Activated naive CD8-positive, alpha-beta T cell treated with anti-CD3 and anti-CD28 coated beads, Interleukin-2, amount 50 U/mL, for 24 hours (primary cell): ENCODE data around the gene PLCH1.

ENCODE experiments used
- ATAC-seq: fragments of 150-1000 bp; cut with Tn5 transposase; one replicate; pipeline ENCODE4 v1.10.0; 2021
- DNase-seq: peaks from one replicate; pipeline ENCODE4 v3.0.0; 2021
- H3K27ac Mint-ChIP-seq: one replicate; pipeline ENCODE4 v1.8.0; 2021; ENCODE audit warnings: mild to moderate bottlenecking, mixed read lengths
- H3K27me3 Mint-ChIP-seq: one replicate; pipeline ENCODE4 v1.8.0; 2021; ENCODE audit warnings: mixed read lengths
- H3K36me3 Mint-ChIP-seq: one replicate; pipeline ENCODE4 v1.8.0; 2021; ENCODE audit warnings: low read depth, mixed read lengths
- H3K4me1 Mint-ChIP-seq: one replicate; pipeline ENCODE4 v1.8.0; 2021; ENCODE audit warnings: mixed read lengths
- H3K4me3 Mint-ChIP-seq: one replicate; pipeline ENCODE4 v1.8.0; 2021; ENCODE audit warnings: mild to moderate bottlenecking, moderate library complexity, mixed read lengths
- H3K9me3 Mint-ChIP-seq: one replicate; pipeline ENCODE4 v1.8.0; 2021; ENCODE audit warnings: mixed read lengths

The PLCH1 gene

DNA sequence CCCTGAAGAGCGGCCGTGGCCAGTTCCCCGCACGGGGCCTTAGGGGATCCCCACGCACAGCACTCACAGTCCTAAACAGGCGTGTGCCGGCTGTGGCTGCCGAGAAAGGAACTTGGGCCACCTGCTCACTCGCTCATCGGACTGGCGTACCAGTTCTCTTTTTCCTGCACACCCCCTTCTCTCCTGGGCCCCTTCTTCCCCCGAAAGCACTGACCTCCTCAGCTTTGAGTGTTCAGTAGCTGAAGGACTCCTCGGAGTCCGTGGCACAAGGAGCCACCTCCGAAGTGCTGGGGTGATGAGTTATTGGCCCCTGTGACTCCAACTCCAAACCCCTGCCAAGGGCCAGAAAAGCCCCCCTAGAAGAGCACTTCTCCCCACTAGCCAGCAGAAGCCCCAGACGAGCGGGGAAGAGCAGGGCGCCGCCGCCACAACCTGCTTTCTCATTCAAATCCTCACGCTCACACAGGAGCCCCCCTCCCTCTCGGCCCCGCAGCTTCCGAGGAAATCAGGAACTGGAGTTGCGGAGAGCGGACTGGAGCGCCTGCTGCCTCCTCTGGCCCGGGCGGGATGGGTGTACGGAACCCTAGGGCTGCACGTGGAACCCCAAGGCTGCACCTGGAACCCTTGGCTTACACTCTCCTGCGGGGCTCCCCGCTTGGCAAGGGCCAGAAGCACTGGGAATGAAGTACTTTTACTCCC lies at the start of gene PLCH1:
TSS of gene PLCH1 (minus strand) at position 446 of the 699 bp plus-strand sequence. CDS start 40,847 bp downstream, outside the sequence.
- H3K4me3 Mint-ChIP-seq, result peak within 1 kb of the TSS; percentile 80

GRCh38 chr3:155792532-155792931 lies 47.7 kb upstream of the PLCH1 start:
- H3K36me3 Mint-ChIP-seq, result peaks cover 35% of the 10 kb centered on the region
- H3K27ac Mint-ChIP-seq, result no peak overlapping the region
- no peaks in the 10 kb centered on the region for H3K27me3 Mint-ChIP-seq
- no peak overlapping the region for H3K4me3 Mint-ChIP-seq
- ATAC-seq, result no peak
- H3K4me1 Mint-ChIP-seq, result no peaks in the 10 kb centered on the region
- no peak for DNase-seq
- peaks cover 7% of the 10 kb centered on the region for H3K9me3 Mint-ChIP-seq

More for the DNA sequence above, at the start of gene PLCH1:
- ATAC-seq, result peak; percentile 44
- H3K4me1 Mint-ChIP-seq, result peaks cover 20% of the 10 kb centered on the region
- H3K9me3 Mint-ChIP-seq, result no peaks in the 10 kb centered on the region
- H3K27me3 Mint-ChIP-seq, result peaks cover 45% of the 10 kb centered on the region
- H3K36me3 Mint-ChIP-seq, result no peaks in the 10 kb centered on the region
- DNase-seq, result peak; percentile 47
- peak within 1 kb of the TSS; percentile 21 for H3K27ac Mint-ChIP-seq

GRCh38 chr3:155791190-155791589 lies 46.3 kb upstream of the PLCH1 start:
- ATAC-seq, result no peak
- H3K36me3 Mint-ChIP-seq, result peaks cover 24% of the 10 kb centered on the region
- H3K4me3 Mint-ChIP-seq, result no peak overlapping the region
- H3K9me3 Mint-ChIP-seq, result peaks cover 7% of the 10 kb centered on the region
- no peaks in the 10 kb centered on the region for H3K4me1 Mint-ChIP-seq
- no peak for DNase-seq
- no peak overlapping the region for H3K27ac Mint-ChIP-seq
- H3K27me3 Mint-ChIP-seq, result no peaks in the 10 kb centered on the region

- Mint-ChIP-seq H3K36me3 (peaks cover 23% of the 10 kb centered on the region), H3K4me3 (no peak overlapping the region), H3K27me3 (no peaks in the 10 kb centered on the region), H3K9me3 (peaks cover 7% of the 10 kb centered on the region), H3K27ac (no peak overlapping the region), H3K4me1 (peaks cover 5% of the 10 kb centered on the region)
- no peak for DNase-seq
- ATAC-seq, result no peak
Measured at GRCh38 chr3:155790272-155790925, 45.5 kb upstream of the PLCH1 start.

GRCh38 chr3:155785662-155786295 lies 40.9 kb upstream of the PLCH1 start:
- Mint-ChIP-seq H3K27me3 (no peaks in the 10 kb centered on the region), H3K9me3 (peaks cover 11% of the 10 kb centered on the region), H3K27ac (no peak overlapping the region), H3K4me1 (peaks cover 6% of the 10 kb centered on the region), H3K36me3 (peaks cover 20% of the 10 kb centered on the region), H3K4me3 (no peak overlapping the region)
- no peak for ATAC-seq
- no peak for DNase-seq

GRCh38 chr3:155782390-155782953 lies 37.6 kb upstream of the PLCH1 start:
- H3K27me3 Mint-ChIP-seq, result no peaks in the 10 kb centered on the region
- peaks cover 11% of the 10 kb centered on the region for H3K9me3 Mint-ChIP-seq
- H3K36me3 Mint-ChIP-seq, result peaks cover 22% of the 10 kb centered on the region
- ATAC-seq (no peak), DNase-seq (no peak)
- peaks cover 6% of the 10 kb centered on the region for H3K4me1 Mint-ChIP-seq
- no peak overlapping the region for H3K4me3 Mint-ChIP-seq
- H3K27ac Mint-ChIP-seq, result no peak overlapping the region

- Mint-ChIP-seq H3K27ac (no peak overlapping the region), H3K9me3 (peaks cover 11% of the 10 kb centered on the region), H3K4me3 (no peak overlapping the region), H3K27me3 (no peaks in the 10 kb centered on the region), H3K36me3 (peaks cover 22% of the 10 kb centered on the region), H3K4me1 (no peaks in the 10 kb centered on the region)
- ATAC-seq (no peak), DNase-seq (no peak)
Measured at GRCh38 chr3:155780291-155780690, 35.4 kb upstream of the PLCH1 start.

DNA sequence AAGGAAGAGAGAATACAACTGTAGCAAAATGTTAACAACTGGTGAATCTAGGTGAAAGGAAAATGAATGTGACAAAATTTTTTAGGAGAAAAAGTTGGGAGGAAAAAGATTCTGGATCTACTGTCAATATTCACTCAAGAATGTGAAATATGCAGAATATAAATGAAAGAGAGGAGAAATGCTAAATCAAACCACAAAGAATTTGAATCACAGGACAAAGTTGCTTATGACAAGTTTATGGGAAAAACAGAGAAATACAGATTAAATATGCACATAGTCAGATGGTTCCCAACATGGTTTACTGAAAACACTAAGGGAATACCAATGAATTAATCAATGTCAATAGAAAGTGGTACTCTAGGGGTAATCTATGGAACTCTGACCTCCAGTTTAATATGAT lies 33.6 kb upstream of the PLCH1 start:
- DNase-seq (no peak), ATAC-seq (no peak)
- Mint-ChIP-seq H3K9me3 (peaks cover 11% of the 10 kb centered on the region), H3K36me3 (peaks cover 22% of the 10 kb centered on the region), H3K27me3 (no peaks in the 10 kb centered on the region), H3K27ac (no peak overlapping the region), H3K4me3 (no peak overlapping the region), H3K4me1 (no peaks in the 10 kb centered on the region)

GRCh38 chr3:155772801-155773200 lies 27.9 kb upstream of the PLCH1 start:
- Mint-ChIP-seq H3K27ac (no peak overlapping the region), H3K36me3 (peaks cover 13% of the 10 kb centered on the region), H3K4me3 (no peak overlapping the region), H3K9me3 (no peaks in the 10 kb centered on the region), H3K4me1 (no peaks in the 10 kb centered on the region), H3K27me3 (no peaks in the 10 kb centered on the region)
- ATAC-seq (no peak), DNase-seq (no peak)

GRCh38 chr3:155771126-155771525 lies 26.3 kb upstream of the PLCH1 start:
- no peak for DNase-seq
- ATAC-seq, result no peak

GRCh38 chr3:155766206-155766605 lies 21.3 kb upstream of the PLCH1 start:
- DNase-seq, result no peak
- H3K36me3 Mint-ChIP-seq, result peaks cover 15% of the 10 kb centered on the region
- H3K9me3 Mint-ChIP-seq, result no peaks in the 10 kb centered on the region
- H3K4me3 Mint-ChIP-seq, result no peak overlapping the region
- no peak for ATAC-seq
- no peak overlapping the region for H3K27ac Mint-ChIP-seq
- H3K4me1 Mint-ChIP-seq, result no peaks in the 10 kb centered on the region
- no peaks in the 10 kb centered on the region for H3K27me3 Mint-ChIP-seq

More at GRCh38 chr3:155771126-155771525, 26.3 kb upstream of the PLCH1 start:
- no peaks in the 10 kb centered on the region for H3K9me3 Mint-ChIP-seq
- no peak overlapping the region for H3K4me3 Mint-ChIP-seq
- H3K36me3 Mint-ChIP-seq, result peaks cover 15% of the 10 kb centered on the region
- H3K27ac Mint-ChIP-seq, result no peak overlapping the region
- no peaks in the 10 kb centered on the region for H3K4me1 Mint-ChIP-seq
- no peaks in the 10 kb centered on the region for H3K27me3 Mint-ChIP-seq

DNA sequence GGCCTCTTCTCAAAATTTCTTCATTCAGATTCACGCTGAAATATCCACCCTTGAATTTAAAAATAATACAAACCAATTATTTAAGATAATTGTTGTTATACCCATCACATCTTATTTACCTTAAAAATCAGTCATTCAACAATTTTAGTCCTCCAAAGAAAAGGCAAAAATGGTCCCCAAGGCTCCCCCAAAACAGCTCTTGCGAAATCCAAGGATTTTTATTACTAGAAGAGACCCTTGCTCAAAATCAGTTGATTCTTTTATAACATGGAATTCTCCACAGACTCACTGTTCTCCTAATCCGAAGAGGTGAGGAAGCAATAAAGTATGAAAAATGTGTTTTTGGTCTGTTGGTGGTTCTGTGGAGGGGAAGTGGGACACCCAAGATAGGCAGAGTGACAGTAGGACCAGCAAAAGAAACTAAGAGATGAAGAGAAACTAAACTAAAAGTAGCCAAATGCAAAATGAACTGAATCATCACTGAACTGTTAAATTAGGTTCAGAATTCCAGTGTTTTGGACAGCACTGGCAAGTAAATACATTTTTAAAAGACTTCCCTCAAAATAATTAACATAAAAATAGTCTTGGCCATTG lies 19.1 kb upstream of the PLCH1 start:
- no peaks in the 10 kb centered on the region for H3K4me1 Mint-ChIP-seq
- H3K4me3 Mint-ChIP-seq, result no peak overlapping the region
- DNase-seq (no peak), ATAC-seq (no peak)
- no peaks in the 10 kb centered on the region for H3K27me3 Mint-ChIP-seq
- no peak overlapping the region for H3K27ac Mint-ChIP-seq
- no peaks in the 10 kb centered on the region for H3K9me3 Mint-ChIP-seq
- peaks cover 8% of the 10 kb centered on the region for H3K36me3 Mint-ChIP-seq

DNA sequence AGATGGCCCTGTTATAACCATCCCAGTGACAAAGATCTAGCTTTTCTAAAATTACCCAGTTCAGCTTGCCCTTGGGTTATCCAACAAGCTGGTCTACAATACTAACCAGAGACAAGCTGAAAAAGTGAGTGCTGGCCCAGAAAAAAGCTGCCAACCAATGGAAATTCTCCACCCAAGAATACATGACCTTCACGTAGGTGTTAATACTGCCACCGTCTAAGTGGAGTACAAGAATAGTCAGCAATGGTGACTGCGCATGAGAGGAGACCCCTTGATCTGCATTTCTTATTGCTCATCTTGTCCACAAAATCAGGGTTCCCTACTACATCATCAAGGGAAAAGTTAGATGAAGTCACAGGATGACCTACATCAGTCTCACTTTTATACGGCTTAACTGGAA lies 15.8 kb upstream of the PLCH1 start:
- Mint-ChIP-seq H3K4me1 (no peaks in the 10 kb centered on the region), H3K4me3 (no peak overlapping the region), H3K9me3 (no peaks in the 10 kb centered on the region), H3K27me3 (no peaks in the 10 kb centered on the region), H3K36me3 (peaks cover 5% of the 10 kb centered on the region), H3K27ac (no peak overlapping the region)
- no peak for DNase-seq
- ATAC-seq, result no peak

DNA sequence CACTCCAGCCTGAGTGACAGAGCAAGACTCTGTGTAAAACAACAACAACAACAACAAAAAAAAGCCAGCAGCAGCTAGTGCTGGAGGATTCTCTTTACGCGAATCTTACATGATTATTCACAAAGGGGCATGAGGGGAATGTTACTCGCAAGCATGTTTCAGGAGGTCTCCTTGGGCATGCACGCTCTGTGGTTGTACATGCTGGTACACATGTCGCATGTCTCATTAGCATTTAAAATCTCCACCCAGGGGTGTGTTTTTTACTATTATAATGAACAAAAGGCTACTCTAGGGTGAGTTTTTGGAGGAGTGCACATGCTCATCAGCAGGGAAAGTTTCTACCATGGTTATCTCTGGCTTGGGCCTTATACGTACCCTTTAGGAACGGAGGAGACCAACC lies 12.7 kb upstream of the PLCH1 start:
- no peaks in the 10 kb centered on the region for H3K4me1 Mint-ChIP-seq
- no peak overlapping the region for H3K4me3 Mint-ChIP-seq
- H3K9me3 Mint-ChIP-seq, result no peaks in the 10 kb centered on the region
- H3K27me3 Mint-ChIP-seq, result no peaks in the 10 kb centered on the region
- no peak for ATAC-seq
- no peaks in the 10 kb centered on the region for H3K36me3 Mint-ChIP-seq
- no peak overlapping the region for H3K27ac Mint-ChIP-seq
- no peak for DNase-seq
